Measurements from ENCODE around the gene ARHGDIB.

Gene ARHGDIB

DNA sequence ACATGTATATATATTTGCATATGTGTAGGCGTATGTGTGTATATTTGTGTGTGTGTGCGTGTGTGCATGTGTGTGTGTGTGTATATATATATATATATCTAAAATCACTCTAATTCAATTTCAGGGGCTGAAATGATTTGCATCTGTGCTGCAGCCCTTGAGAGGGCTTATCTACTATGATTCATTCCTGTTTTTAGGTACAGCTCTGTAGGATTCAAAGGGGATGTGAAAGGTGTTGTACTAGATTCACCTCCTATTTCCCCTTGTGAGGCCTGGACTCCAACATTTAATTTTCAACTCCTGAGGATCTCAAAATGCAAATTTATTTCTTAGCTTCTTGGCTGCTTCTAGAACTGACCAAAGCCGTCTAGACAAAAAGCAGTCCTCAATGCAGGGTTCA lies 34.1 kb downstream of the ARHGDIB start:
- no peak for DNase-seq

DNA sequence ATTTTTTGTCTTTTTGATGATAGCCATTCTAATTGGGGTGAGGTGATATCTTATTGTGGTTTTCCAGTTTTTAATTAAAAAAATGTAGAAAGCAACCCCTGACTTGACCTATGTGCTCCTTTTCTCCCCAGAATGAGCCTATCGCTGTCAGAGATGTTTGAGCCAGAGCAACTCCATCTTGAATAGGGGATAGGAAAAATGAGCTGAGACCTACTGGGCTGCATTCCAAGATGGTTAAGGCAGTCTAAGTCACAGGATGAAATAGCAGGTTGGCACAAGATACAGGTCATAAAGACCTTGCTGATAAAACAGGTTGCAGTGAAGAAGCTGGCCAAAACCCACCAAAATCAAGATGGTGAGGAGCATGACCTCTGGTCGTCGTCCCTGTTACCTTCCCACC lies 36.9 kb downstream of the ARHGDIB start:
- no peak for DNase-seq

DNA sequence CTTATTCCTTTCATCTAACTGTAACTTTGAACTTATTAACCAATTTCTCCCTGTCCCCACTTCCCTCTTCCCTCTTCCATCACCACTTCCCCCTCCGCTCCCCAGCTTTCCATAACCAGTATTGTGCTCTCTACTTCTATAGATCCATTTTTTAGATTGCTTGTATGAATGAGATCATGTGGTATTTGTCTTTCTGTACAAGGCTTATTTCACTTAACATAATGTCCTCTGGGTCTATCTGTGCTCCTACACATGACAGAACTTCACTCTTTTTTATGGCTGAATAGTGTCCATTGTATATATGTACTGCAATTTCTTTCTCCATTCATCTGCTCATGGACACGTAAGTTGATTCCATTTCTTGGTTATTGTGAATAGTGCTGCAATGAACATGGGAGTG lies 37.5 kb downstream of the ARHGDIB start:
- DNase-seq, result no peak

DNA sequence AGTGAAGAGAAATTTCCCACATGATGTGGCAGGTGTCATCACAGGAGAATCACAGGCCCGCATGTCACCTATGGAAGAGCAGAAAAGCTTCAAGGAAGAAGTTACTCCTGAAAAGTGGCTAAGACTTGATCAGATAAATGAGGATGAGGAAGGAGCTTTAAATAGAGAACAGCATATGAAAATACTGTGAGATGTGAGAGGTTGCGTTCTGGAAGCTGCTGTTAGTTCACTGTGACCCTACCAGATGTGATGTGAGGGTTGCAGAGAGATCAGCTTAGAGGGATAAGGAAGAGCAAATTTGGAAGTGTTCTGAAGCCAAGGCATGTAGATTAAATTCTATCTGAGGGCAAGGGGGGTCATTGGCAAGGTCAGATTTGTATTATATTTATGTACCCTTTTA lies 40.2 kb downstream of the ARHGDIB start:
- DNase-seq, result no peak

DNA sequence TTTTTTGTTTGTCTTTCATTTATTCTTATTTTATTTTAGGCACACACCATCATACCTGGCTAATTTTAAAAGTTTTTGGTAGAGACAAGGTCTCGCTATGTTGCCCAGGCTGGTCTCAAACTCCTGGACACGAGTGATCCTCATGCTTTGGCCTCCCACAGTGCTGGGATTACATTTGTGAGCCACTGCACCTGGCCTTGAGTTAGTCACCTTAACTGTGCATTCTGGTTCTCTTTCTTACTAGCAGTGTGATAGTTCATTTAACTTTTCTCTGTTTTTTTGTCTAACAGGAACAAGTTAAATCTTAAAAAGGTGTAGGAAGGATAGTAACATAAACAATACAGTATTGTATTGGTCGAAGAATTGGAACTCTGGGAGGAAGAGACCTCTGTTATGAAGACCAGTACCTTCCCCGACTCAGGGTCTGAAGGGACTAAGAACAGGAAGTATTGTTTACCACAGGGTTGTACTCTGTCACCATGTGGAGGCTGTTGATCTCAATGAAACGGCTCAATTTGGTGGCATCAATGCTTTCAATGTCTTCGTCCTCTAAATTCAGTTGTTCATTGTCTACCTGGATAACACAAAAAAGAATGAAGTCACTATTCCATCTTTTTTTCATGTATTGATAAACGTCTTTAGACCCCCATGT lies 40.8 kb downstream of the ARHGDIB start:
- DNase-seq, result no peak

DNA sequence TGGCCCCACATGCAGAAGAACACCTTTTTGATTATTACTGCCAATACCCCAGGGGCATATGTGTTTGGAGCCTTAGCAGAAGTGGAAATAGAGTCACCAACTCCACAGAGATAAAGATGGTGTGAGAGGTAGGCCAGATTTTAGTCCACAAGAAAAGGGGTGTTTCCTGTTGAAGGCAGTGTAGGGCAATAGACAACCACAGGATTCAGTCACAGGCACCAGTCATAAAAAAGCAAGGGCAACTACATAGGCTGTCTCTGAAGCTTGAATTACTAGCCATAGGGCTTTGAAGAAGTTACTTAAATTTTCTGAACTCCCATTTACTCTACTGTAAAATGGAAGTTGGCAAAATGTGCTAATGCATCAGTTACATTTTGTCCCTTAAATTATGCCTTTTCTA lies 41.9 kb downstream of the ARHGDIB start:
- no peak for DNase-seq

DNA sequence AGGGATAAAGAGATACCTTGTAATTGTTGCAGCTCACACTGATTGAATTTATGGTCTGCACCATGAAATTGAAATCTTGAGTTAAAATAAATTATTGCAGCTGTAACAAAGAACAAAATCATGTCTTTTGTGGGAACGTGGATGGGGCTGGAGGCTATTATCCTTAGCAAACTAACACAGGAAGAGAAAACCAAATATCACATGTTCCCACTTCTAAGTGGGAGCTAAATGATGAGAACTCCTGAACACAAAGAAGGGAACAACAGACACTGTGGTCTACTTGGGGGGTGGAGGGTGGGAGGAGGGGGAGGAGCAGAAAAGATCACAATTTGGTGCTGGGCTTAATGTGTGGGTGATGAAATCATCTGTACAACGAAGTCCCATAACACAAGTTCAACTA lies 45.7 kb downstream of the ARHGDIB start:
- DNase-seq, result no peak

DNA sequence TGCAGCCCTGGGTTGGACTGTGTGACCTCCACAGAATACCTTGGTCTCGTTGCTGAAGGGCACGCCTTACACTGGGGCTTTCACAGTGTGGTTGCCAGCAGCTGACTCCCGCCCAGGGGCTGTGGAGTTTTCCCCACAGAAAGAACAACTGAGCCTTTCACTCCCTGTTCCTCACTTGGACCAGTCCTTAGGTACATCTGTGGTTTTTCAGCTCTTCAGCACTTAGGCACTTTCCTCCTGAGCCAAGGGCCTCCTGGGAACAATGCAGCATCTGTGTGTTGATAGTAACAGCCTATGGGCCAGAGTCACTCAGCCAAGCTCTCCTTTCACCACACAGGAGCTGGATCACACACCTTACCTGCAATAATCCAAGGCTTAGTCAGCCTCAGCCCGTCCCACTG lies 48.0 kb downstream of the ARHGDIB start:
- DNase-seq, result no peak

DNA sequence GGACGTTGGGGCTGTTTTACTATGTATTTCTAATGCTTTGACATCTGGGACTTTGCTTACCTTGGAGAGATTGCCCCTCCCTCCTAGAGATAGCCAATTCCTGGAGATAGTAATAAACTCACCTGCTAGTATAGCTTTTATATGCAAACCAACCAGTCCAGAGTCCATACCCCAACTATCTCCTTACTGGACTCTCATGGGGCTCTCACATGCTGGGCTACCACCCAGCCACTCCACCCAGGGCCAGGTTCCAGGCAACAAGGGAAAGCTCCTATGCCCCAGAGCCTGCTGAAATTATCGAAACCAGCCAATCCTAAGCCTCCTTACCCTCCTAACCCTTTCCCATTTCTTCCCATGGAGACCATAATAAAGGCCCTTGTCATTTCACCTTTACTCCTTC lies 50.3 kb downstream of the ARHGDIB start:
- DNase-seq, result no peak

DNA sequence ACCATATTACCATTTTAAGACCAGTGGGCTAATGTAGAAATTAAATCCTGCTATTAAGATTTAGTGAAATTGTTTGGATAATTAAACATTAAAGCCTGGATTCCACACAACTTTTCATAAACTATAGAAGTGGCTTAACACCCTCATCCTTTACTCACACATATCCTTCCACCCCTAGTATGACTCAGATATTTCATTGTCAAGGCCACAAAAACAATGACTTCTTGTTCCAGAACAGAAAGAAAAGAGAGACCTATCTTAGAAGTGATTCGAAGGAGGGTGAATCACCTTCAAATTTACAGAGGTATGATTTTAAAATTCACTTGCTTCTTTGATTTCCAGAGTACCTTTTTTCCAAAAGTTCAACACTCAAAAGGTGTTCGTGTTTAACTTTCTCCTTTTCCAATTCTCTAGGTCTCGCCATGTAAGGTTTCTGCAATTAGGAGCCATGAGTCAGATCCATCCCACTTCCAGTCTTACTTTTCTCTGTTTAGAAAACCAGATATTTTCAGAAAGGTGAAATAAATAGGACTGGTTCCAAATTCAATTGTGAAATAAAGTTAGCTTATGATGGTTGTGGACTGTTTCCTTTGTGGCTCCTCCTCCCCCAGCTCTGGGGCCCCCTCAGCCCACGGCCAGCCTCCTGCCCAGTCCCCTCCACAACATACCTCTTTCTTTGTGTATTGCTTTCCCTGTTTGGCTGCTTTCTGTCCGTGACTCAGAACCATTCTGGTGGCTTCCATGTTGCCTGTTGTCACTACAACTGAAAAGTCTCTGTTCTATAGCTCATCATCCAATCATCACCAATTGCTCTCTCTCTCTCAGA lies 51.1 kb downstream of the ARHGDIB start:
- no peak for DNase-seq

DNA sequence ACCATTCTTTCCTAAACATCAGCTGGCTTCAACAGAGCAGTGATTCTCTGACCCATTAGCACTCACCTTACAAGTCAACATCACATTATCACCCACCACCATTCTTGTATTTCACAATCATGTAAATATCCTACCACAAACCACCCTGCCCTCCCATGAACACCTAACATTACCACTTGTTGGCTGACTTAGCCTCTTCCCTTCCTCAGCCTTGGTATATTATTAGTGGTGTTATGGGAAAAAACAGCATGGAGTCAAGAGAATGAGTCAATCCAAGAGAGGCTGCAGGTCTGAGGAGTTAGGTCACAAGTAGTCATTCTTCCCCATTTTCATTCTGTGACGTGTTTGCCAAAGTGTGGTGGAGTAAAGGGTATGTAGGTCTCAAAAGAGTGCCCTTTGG lies 53.4 kb downstream of the ARHGDIB start:
- DNase-seq, result no peak

DNA sequence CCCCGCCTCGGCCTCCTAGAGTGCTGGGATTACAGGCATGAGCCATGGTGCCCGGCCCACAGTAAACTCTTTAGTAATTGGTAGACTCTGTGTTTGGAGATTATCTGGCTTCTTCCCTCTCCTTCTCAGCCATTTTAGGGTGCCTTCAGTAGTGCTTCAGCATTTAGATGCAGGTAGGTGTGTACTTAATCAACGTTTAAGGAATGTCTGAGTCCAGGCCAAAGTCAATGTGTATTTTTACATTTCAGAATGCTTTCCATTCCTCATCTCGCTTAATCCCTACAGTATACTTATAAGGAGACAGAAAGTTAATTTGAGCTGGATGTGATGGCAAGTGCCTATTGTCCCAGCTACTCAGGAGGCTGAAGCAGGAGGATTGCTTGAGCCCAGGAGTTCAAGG lies 55.3 kb downstream of the ARHGDIB start:
- no peak for DNase-seq

DNA sequence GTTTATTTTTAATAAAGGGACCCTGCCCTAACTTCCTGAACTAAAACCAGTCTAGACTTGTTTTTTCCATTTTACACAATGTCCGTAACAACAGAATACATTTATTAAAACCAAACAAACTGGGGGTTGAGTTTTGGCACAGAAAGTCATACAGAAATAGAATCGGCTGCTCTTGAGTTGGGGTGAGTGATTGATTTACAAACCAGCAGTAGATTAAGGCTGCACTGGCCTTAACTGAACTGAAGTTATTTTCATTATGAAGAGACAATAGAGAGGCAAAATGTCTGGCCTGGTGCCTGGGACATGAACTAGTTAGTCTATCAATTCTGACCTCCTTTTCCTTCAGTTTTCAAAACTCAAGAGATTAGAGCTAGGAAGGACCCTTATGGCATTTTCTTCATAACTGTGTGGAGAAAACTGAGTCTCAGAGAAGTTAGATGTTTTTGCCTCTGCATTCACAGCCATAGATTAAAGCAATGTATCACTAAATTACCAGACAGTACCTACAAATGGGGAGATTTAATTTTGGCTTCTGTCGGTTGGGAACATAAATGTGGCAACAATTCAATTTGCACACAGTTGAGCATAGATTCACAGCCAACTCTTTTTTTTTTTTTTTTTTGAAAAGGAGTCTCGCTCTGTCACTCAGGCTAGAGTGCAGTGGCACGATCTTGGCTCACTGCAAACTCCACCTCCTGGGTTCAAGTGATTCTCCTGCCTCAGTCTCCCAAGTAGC lies 56.0 kb downstream of the ARHGDIB start:
- DNase-seq, result no peak

DNA sequence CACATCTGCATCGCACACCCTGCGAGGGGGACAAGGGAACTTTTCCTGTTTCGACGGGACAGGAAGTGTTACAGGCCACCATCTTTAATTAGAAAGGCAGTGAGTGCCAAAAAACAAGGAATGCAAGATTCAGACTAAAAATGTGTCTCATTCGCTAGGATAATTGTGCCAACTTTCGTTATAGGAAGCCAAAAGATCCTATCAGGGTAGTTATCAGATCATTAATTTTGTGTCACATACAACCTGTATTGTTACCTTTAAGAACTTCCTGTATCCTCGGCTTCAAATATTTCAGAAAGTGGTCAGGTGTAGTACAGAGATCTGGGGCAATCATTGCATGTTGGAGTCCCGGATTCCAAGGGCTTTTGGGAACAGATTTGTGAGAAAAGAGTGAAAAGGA lies 56.5 kb downstream of the ARHGDIB start:
- no peak for DNase-seq

DNA sequence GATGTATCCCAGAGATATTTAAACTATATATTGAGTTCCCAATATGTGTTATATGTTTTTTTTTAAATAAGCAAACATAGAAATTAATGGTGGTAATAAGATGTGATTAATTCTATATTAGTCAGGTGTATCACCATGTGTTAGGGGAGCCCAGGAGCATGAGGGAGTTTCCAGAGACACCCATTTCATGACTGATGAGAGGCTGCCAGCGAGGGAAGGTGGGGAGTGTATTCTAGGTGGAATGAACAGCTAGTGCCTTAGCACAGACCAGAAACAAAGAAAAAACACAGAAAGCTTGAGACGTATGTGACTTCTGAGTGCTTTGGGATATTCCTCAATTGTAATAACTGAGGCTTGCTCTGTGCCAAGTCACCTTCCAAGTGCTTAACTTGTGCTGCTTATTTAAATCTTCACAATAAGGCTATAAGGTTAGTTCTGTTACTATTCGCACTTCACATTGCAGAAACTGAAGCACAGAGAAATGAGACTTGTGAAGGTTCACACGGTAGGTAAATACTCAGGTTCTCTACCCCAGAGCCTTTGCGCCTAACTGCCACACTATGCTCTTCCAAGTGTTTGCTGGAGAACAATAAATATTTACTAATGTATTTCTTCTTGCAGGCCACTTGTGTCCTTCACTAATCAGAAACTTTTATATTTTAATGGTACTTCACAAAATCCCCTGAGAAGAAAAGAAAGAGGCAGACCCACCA lies 57.9 kb downstream of the ARHGDIB start:
- no peak for DNase-seq

DNA sequence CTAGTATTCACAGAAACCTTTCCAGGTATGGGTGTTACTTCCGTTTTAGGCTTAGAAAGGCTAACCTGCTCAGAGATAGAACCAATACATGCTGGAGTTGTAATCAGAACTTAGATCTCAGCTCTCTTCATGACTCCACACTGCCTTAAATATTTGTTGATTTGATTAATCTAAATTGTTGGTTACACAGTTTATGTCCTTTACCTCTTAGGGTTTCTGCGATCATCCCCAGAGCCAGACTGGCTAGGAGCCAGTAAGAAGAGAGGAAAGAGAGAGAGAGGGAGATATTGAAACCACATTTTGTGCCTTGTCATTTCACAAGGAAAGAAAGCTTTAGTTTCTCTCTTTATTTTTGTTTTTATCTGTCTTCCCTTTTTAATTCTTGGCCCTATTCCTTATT lies 58.9 kb downstream of the ARHGDIB start:
- no peak for DNase-seq

DNA sequence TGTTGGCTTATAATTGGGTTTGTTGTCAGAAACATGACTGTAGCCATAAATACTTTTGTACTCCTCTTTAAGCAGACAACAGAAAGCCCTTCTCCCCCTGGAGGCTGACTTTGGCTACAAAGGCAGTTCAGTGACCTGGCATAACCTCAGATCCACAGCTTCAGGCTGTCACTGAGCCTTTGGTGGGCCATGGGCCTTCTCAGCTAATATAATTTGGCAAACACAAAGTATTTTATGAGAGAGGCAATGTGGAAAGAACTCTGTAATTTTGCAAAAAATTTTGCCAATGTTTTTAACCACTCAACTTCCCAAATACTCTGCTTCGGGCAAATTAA lies 60.2 kb downstream of the ARHGDIB start:
- no peak for DNase-seq

DNA sequence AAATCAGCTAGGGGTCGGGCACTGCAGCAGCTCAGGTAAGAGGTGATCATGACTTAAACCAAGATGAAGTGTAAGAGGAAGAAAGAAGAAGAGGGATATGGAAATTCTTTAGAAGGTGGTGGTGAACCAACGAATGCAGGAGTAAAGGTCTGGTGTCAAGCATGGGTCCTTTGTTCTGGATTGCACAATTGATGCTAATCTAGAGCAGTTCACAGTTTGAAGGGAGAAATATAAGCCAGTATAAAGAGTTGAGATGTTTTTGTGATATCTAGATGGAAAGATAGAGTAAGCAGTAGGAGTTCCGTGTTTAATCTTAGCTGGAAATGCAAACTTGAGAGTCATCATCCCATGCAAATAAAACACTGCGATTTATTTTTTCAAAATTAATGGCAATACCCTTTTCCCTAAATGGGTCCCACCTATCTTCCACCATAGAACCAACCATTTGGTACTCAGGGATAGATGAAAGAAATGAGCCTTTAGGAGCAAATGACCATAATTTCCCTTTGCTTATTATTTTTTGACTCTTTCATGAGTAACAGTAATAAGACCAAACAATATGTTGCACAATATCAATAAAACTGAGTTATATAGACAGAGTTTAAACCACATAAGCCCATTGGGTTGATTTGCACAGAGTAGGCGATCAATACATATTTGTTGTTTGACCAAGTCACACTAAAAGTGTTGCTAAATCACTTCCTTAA lies 60.7 kb downstream of the ARHGDIB start:
- no peak for DNase-seq

DNA sequence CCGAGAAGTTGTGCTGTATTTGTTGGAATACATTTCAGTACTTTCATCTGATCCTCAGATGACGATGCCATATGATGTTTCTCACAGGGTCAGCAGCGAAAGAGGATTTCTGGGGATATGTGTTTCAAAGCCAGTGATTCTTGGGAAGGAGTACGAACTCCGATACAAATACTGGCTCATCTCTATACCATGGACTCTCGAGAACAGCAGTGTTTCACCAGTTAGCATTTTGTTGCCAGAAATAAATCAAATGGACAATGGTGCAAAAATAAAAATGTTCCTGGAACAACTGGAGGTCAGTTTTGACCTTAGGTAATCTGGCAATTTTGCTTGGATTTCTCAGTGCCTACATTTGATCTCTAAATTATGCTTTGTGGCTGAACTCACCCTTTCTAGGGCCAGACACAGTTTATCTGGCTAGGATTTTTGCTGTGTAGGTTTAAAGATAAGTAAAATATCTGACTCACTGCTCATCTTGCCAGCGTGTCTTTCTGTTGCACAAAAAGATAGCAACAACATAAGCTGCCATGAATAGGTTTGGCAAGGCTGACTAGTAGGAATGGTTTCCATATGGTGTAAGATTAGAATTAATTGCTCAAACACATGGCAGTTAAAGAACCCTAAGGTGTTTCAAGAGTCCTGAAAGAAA lies 64.8 kb downstream of the ARHGDIB start:
- DNase-seq, result no peak

DNA sequence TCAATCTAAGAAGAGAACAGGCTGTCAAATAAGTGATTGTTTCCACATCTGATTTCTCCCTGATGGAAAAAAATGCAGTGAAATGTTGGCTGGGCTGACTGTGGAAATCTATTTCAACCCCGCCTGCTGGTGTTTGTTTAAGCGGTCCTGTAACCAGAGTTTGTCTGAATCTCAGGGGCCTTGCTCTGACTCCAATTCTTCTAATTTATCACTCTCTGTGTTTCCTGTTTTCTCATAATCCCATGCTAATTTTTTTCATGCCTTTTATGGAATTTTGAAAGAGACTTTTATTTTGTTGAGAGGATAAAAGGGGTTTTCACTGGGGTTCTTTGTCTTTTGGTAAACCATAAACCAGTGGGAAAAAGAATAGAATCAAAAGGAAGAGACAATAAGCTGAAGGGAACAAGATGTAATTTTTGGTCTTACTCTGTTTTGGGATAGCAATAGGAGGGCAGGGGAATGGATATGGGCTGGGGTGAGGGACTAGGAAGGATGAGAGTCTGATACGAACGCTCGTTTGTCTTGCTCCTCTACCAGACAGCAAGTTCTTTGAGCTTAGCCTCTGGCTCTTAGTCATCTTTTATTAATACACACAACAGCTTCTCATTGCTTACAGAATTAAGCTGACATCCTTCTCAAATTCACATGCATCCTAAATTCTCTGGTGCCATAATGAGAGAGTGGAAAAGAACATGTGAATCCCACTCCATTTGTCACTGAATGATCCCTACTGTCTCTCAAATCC lies 67.7 kb downstream of the ARHGDIB start:
- DNase-seq, result no peak

DNA sequence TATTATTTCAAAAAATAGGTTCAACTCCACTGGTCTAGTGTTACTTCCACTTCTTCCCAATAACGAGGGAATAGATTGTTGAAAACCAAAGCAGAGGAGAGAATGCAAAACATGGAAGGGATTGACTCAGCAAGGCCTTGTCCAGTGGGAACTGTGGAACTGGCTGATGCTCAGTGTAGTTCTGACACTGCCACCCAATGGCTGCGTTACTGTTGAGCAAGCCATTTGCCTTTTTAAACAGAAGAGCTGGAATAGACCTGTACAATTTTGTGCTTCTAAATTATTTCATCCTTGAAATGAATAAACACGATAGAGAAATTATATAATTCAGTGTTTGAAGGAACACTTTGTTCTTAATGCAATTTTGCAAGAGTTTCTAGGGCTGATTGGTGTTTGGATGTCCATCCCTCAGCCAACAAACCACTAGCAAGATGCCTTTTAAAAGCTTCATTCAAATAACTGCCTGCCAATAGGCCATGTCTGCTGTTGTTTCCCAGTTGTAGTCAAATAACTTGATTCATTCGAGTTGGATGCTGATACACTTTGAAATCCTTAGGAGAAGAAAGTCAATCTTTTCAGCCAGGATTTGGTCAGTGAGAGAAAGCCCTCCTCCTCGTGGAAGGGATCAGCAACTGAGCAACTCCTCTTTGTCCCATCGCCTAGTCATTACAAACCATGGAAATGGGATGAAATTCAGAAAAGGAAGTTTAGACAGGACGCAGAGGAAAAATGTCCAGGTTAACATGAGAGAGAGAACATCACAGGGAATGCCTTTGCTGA lies 68.5 kb downstream of the ARHGDIB start:
- DNase-seq, result no peak
